ENCODE measurements around the gene STARD3.

DNA sequence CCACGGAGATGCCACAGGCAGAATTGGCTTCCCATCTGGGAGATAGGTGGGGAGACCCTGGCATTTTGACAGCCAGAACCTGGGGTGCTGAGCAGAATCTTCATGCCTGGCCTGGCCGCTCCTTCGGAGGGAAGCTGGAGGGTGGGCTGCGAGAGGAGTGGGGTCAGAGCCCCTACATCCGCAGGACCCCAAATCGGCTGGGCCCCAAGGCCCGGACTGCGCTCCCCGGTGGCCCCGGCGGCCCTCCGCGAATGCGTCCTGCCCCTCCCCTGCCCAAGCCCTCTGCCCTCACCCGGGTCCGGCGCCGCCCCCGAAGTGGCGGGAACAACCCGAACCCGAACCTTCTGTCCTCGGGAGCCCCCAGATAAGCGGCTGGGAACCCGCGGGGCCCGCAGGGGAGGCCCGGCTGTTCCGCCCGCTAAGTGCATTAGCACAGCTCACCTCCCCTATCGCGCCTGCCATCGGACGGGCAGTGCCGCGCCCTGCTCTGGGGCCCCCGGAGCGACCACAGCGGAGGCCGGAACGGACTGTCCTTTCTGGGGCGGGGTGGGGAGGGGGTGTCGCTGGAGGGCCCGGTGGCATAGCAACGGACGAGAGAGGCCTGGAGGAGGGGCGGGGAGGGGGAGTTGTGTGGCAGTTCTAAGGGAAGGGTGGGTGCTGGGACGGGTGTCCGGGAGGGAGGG, 30.5 kb downstream of the STARD3 start:
- TF ChIP-seq, protein P1, sequence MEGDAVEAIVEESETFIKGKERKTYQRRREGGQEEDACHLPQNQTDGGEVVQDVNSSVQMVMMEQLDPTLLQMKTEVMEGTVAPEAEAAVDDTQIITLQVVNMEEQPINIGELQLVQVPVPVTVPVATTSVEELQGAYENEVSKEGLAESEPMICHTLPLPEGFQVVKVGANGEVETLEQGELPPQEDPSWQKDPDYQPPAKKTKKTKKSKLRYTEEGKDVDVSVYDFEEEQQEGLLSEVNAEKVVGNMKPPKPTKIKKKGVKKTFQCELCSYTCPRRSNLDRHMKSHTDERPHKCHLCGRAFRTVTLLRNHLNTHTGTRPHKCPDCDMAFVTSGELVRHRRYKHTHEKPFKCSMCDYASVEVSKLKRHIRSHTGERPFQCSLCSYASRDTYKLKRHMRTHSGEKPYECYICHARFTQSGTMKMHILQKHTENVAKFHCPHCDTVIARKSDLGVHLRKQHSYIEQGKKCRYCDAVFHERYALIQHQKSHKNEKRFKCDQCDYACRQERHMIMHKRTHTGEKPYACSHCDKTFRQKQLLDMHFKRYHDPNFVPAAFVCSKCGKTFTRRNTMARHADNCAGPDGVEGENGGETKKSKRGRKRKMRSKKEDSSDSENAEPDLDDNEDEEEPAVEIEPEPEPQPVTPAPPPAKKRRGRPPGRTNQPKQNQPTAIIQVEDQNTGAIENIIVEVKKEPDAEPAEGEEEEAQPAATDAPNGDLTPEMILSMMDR (conservative IDR thresholded peaks at IDR 0.05; ENCODE audit: low read length): no peak
- TF ChIP-seq EZH2phosphoT487 (IDR thresholded peaks at IDR 0.05; ENCODE audit: borderline replicate concordance): no peak
